HepG2 (cell line): ENCODE measurements around the gene GDF7. TPM values are rescaled to one million over a fixed set of nuclear protein-coding genes. Genes with fewer than 3 reads are reported as not detected.

Experiments used
- AHDC1 ChIP-seq: sonication (generic); formaldehyde crosslinking; IDR thresholded peaks from 2 replicates; pipeline ENCODE4 v1.5.1; 2020; ENCODE audit warnings: mild to moderate bottlenecking, missing genetic modification reagents, borderline replicate concordance
- CENPT ChIP-seq: sonication (generic); formaldehyde crosslinking; IDR thresholded peaks from 2 replicates; pipeline ENCODE4 v1.8.0; 2022; ENCODE audit warnings: low read depth, mild to moderate bottlenecking, moderate library complexity, missing genetic modification reagents
- DRAP1 ChIP-seq: IDR thresholded peaks from 2 replicates; pipeline ENCODE4 v1.6.1; 2016; ENCODE audit warnings: missing genetic modification reagents, missing compliant biosample characterization
- EEA1 ChIP-seq: sonication (generic); formaldehyde crosslinking; IDR thresholded peaks from 2 replicates; pipeline ENCODE4 v1.5.1; 2020; ENCODE audit warnings: mild to moderate bottlenecking, missing genetic modification reagents, borderline replicate concordance
- EZH2 ChIP-seq: conservative IDR thresholded peaks from 2 replicates; pipeline ENCODE4 v1.6.1; 2012; ENCODE audit warnings: mild to moderate bottlenecking, low read depth, low read length, moderate library complexity
- JUNB ChIP-seq: sonication (generic); formaldehyde crosslinking; IDR thresholded peaks from 2 replicates; pipeline ENCODE4 v1.8.0; 2022; ENCODE audit warnings: missing genetic modification reagents, mild to moderate bottlenecking, borderline replicate concordance
- KDM5B ChIP-seq: sonication (generic); formaldehyde crosslinking; IDR thresholded peaks from 2 replicates; pipeline ENCODE4 v1.4.0; 2020; ENCODE audit warnings: missing genetic modification reagents, mild to moderate bottlenecking, borderline replicate concordance
- MTERF4 ChIP-seq: sonication (generic); formaldehyde crosslinking; IDR thresholded peaks from 2 replicates; pipeline ENCODE4 v1.8.0; 2023; ENCODE audit warnings: mild to moderate bottlenecking, missing genetic modification reagents
- SOX6 ChIP-seq, 2 experiments: fragments of 450-650 bp in 1 of 2; sonication (generic) in 1 of 2; formaldehyde crosslinking in 1 of 2; IDR thresholded peaks; 2 replicates each; pipeline versions ENCODE4 v1.4.0 to v1.6.1; 2017 to 2020; ENCODE audit warnings: antibody characterized with exemption in 1 of 2, mild to moderate bottlenecking in 1 of 2, missing genetic modification reagents in 1 of 2
- TERF1 ChIP-seq: sonication (generic); formaldehyde crosslinking; IDR thresholded peaks from 2 replicates; pipeline ENCODE4 v1.8.0; 2022; ENCODE audit warnings: mild to moderate bottlenecking, missing genetic modification reagents, moderate library complexity
- ZBED4 ChIP-seq: sonication (generic); formaldehyde crosslinking; IDR thresholded peaks from 2 replicates; pipeline ENCODE4 v1.4.0; 2020; ENCODE audit warnings: missing genetic modification reagents, borderline replicate concordance
- ZNF235 ChIP-seq: sonication (generic); formaldehyde crosslinking; IDR thresholded peaks from 2 replicates; pipeline ENCODE4 v1.8.1; 2023; ENCODE audit warnings: mild to moderate bottlenecking, missing genetic modification reagents, borderline replicate concordance
- ZNF274 ChIP-seq: sonication (generic); formaldehyde crosslinking; IDR thresholded peaks from 2 replicates; pipeline ENCODE4 v1.5.1; 2020; ENCODE audit warnings: mild to moderate bottlenecking, missing genetic modification reagents
- polyA plus RNA-seq, 8 experiments: library from polyadenylated mRNA; depleted of rRNA in 3 of 8; stranded (reverse) in 7 of 8; unstranded in 1 of 8; fragments of >200 nt; fragmentation: Illumina TruSeq in 4 of 8; extraction: Trizol in 4 of 8; gene quantifications; 2 replicates each; pipeline versions ENCODE4 v1.2.1 to v1.2.3, GENCODE V29; 2011 to 2016; ENCODE audit warnings: low read depth in 4 of 8, missing spikeins in 1 of 8, mixed read lengths in 1 of 8; ENCODE audit not compliant: insufficient read depth in 1 of 8
- total RNA-seq, 5 experiments: library from RNA; depleted of rRNA; stranded (reverse); fragments of >200 nt; fragmentation: Illumina TruSeq; extraction: Trizol; gene quantifications; 2 replicates each; pipeline ENCODE4 v1.2.3, GENCODE V29; 2016; ENCODE audit warnings: low read depth in 1 of 5

The GDF7 gene
- total and polyA plus RNA-seq, 2 of the 13 experiments (the other 11 are each of a cell fraction or from before 2014, with no cell fraction given) = 1.6 to 15.0 TPM

GRCh38 chr2:20666005-20666303, 990 bp upstream of the GDF7 start (continued):
- TF ChIP-seq CENPT (CRISPR knock-in tag) (peak; percentile 54; the same call in 1 of the 2 replicates), ZNF274 (CRISPR knock-in tag) (peak; percentile 43; the same call in 1 of the 2 replicates), EEA1 (peak; percentile 19; the same call in 1 of the 2 replicates), DRAP1 (CRISPR knock-in tag) (0 out of 2 replicates have a peak, but pooled peaks have one; percentile 11), MTERF4 (peak; percentile 53; the same call in 1 of the 2 replicates), EZH2 (peak; percentile 26; the same call in 1 of the 2 replicates), ZBED4 (CRISPR knock-in tag) (peak; percentile 4; the same call in 1 of the 2 replicates), JUNB (CRISPR knock-in tag) (no peak), AHDC1 (CRISPR knock-in tag) (0 out of 2 replicates have a peak, but pooled peaks have one; percentile 20), ZNF235 (CRISPR knock-in tag) (0 out of 2 replicates have a peak, but pooled peaks have one; percentile 79), KDM5B (CRISPR knock-in tag) (peak; percentile 16; the same call in 1 of the 2 replicates), SOX6 (IDR thresholded peaks at IDR 0.05) (no peak), SOX6 (CRISPR knock-in tag; IDR thresholded peaks at IDR 0.05) (peak; percentile 42), TERF1 (CRISPR knock-in tag) (no peak)
- TF ChIP-seq, all 625 proteins: peak for 32
